GM12872 (cell line): ENCODE results near the gene CPE.

Source experiments
- CTCF ChIP-seq: IDR thresholded peaks from 3 replicates; pipeline ENCODE4 v1.5.1; 2011; ENCODE audit warnings: low read depth, mild to moderate bottlenecking, low read length, moderate library complexity; ENCODE audit not compliant: insufficient read depth

The CPE gene

GRCh38 chr4:165359506-165359905 lies 19.3 kb upstream of the CPE start:
- TF ChIP-seq CTCF: no peak

- TF ChIP-seq CTCF: no peak
Measured at GRCh38 chr4:165360041-165360695, 18.6 kb upstream of the CPE start.

- no peak for TF ChIP-seq CTCF
Measured at GRCh38 chr4:165360985-165361670, 17.7 kb upstream of the CPE start.

- no peak for TF ChIP-seq CTCF
Measured at GRCh38 chr4:165361810-165362209, 17.0 kb upstream of the CPE start.

GRCh38 chr4:165364452-165365080 lies 14.2 kb upstream of the CPE start:
- no peak for TF ChIP-seq CTCF

- TF ChIP-seq CTCF: no peak
Measured at GRCh38 chr4:165367040-165367439, 11.8 kb upstream of the CPE start.

- no peak for TF ChIP-seq CTCF
Measured at GRCh38 chr4:165368114-165368513, 10.7 kb upstream of the CPE start.
